Keratinocyte (primary cell): ENCODE results near the gene CECR2. TPM values are rescaled to one million over a fixed set of nuclear protein-coding genes. Genes with fewer than 3 reads are reported as not detected.

Source experiments
- DNase-seq: peaks from one replicate; pipeline ENCODE4 v3.0.0-alpha.2; 2011; ENCODE audit warnings: low read depth, missing footprints, low spot score
- FAIRE-seq: peaks from 2 replicates; lab custom pipeline; 2011; peaks lifted over from hg19 to GRCh38; lab: Jason Lieb, UNC
- H2AFZ ChIP-seq: 2 replicates; pipeline ENCODE4 v1.6.0; 2012; ENCODE audit warnings: low read length, control low read depth, inconsistent platforms; ENCODE audit not compliant: control insufficient read depth
- H3K27ac ChIP-seq: 2 replicates; pipeline ENCODE4 v1.5.1; 2011; ENCODE audit warnings: low read length; ENCODE audit not compliant: control insufficient read depth, insufficient read depth
- H3K27me3 ChIP-seq: 3 replicates; pipeline ENCODE4 v1.6.0; 2011; ENCODE audit warnings: low read length; ENCODE audit not compliant: control insufficient read depth, insufficient read depth; ENCODE audit errors: extremely low read depth
- H3K36me3 ChIP-seq, 2 experiments: 2 replicates in 1 of 2; 3 replicates in 1 of 2; pipeline ENCODE4 v1.5.1; 2011; ENCODE audit warnings: low read length in 2 of 2, mild to moderate bottlenecking in 1 of 2; ENCODE audit not compliant: control insufficient read depth in 2 of 2, insufficient read depth in 2 of 2; ENCODE audit errors: extremely low read depth in 1 of 2
- H3K4me1 ChIP-seq: 3 replicates; pipeline ENCODE4 v1.5.1; 2011; ENCODE audit warnings: low read length; ENCODE audit not compliant: control insufficient read depth, insufficient read depth; ENCODE audit errors: extremely low read depth
- H3K4me2 ChIP-seq: 3 replicates; pipeline ENCODE4 v1.6.0; 2011; ENCODE audit warnings: low read depth, low read length; ENCODE audit not compliant: control insufficient read depth, insufficient read depth; ENCODE audit errors: extremely low read depth
- H3K4me3 ChIP-seq, 3 experiments: fragments of 200-600 bp in 1 of 3; sonication (generic) in 1 of 3; 2 replicates in 2 of 3; 3 replicates in 1 of 3; pipeline ENCODE4 v1.5.1; 2011 to 2016; ENCODE audit warnings: low read length in 3 of 3, mild to moderate bottlenecking in 3 of 3, control low read depth in 2 of 3, inconsistent platforms in 1 of 3, low read depth in 1 of 3, mixed read lengths in 1 of 3, mixed run types in 1 of 3, moderate library complexity in 1 of 3; ENCODE audit not compliant: control insufficient read depth in 2 of 3, insufficient read depth in 2 of 3; ENCODE audit errors: extremely low read depth in 1 of 3
- H3K79me2 ChIP-seq: 2 replicates; pipeline ENCODE4 v1.6.0; 2012; ENCODE audit warnings: low read length; ENCODE audit not compliant: control insufficient read depth, insufficient read depth
- H3K9ac ChIP-seq: 3 replicates; pipeline ENCODE4 v1.6.0; 2011; ENCODE audit warnings: low read length; ENCODE audit not compliant: control insufficient read depth, insufficient read depth; ENCODE audit errors: extremely low read depth
- H3K9me1 ChIP-seq: 3 replicates; pipeline ENCODE4 v1.6.0; 2011; ENCODE audit warnings: low read length; ENCODE audit not compliant: control insufficient read depth, insufficient read depth; ENCODE audit errors: extremely low read depth
- H3K9me3 ChIP-seq: 2 replicates; pipeline ENCODE4 v1.5.1; 2012; ENCODE audit warnings: low read depth, low read length; ENCODE audit not compliant: control insufficient read depth
- H4K20me1 ChIP-seq: 3 replicates; pipeline ENCODE4 v1.6.0; 2011; ENCODE audit warnings: low read length; ENCODE audit not compliant: control insufficient read depth, insufficient read depth; ENCODE audit errors: extremely low read depth
- EZH2 ChIP-seq: IDR thresholded peaks from one replicate; pipeline ENCODE4 v1.6.1; 2012; ENCODE audit warnings: inconsistent platforms, mild to moderate bottlenecking, low read length, moderate library complexity
- dilution Hi-C: fragments of 300-500 bp; cut with MboI; formaldehyde crosslinking; loops from one replicate; pipeline ENCODE4 v1.7.0; 2020; ENCODE audit warnings: low sequenced_read_pairs; ENCODE audit not compliant: extremely low pct_ligation_motif_present
- polyA plus RNA-seq, 5 experiments: library from polyadenylated mRNA; depleted of rRNA in 3 of 5; stranded (reverse) in 3 of 5; stranded (forward) in 1 of 5; unstranded in 1 of 5; fragments of >200 nt; gene quantifications; 1 replicate in 1 of 5; 2 replicates in 3 of 5; 3 replicates in 1 of 5; pipeline versions ENCODE4 v1.2.1 to v1.2.3, GENCODE V29; 2011 to 2012; ENCODE audit warnings: missing spikeins in 2 of 5, low read depth in 1 of 5, low replicate concordance in 1 of 5
- TF ChIP-seq, protein P1 (sequence below), 3 experiments: IDR thresholded peaks in 1 of 3; conservative IDR thresholded peaks in 1 of 3; optimal IDR thresholded peaks in 1 of 3; 2 replicates in 2 of 3; 3 replicates in 1 of 3; pipeline versions ENCODE3 to v1.5.1; 2011; ENCODE audit warnings: low read length in 3 of 3, mild to moderate bottlenecking in 3 of 3, moderate library complexity in 2 of 3, control low read depth in 1 of 3, inconsistent platforms in 1 of 3; ENCODE audit not compliant: insufficient read depth in 2 of 3; ENCODE audit errors: extremely low read depth in 1 of 3

Gene CECR2
- polyA plus RNA-seq, 1 donor (not counting 4 experiments of a cell fraction or from before 2014, with no cell fraction given) = not detected

DNA sequence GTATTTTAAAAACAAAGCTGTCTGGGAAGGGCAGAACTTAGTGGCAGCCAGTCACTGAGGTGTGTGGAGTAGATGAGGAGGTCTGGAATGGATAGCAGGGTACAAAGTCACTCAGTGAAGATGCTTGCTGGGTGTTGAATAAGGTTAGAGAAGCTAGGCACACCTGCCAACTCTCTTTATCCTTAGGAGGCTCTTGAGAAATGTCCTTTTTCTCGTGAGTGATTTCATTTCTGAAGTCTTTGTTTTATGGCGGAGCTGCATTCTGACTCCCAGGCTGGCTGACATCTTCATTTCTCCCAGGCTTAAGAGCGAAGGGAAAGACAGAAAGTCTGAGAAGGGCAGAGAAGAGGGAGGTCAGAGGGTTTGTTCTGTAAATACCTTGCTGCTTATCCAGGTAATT is 31.0 kb downstream of the CECR2 start:
- TF ChIP-seq, protein P1, sequence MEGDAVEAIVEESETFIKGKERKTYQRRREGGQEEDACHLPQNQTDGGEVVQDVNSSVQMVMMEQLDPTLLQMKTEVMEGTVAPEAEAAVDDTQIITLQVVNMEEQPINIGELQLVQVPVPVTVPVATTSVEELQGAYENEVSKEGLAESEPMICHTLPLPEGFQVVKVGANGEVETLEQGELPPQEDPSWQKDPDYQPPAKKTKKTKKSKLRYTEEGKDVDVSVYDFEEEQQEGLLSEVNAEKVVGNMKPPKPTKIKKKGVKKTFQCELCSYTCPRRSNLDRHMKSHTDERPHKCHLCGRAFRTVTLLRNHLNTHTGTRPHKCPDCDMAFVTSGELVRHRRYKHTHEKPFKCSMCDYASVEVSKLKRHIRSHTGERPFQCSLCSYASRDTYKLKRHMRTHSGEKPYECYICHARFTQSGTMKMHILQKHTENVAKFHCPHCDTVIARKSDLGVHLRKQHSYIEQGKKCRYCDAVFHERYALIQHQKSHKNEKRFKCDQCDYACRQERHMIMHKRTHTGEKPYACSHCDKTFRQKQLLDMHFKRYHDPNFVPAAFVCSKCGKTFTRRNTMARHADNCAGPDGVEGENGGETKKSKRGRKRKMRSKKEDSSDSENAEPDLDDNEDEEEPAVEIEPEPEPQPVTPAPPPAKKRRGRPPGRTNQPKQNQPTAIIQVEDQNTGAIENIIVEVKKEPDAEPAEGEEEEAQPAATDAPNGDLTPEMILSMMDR (optimal IDR thresholded peaks at IDR 0.05 in 1 of 3, IDR thresholded peaks at IDR 0.05 in 1 of 3, conservative IDR thresholded peaks at IDR 0.05 in 1 of 3; ENCODE audit: extremely low read depth in 1 of 3, insufficient read depth in 2 of 3, low read length in 3 of 3) = no peak
- no peak for TF ChIP-seq EZH2
- H3K4me3 ChIP-seq = no peak overlapping the region

DNA sequence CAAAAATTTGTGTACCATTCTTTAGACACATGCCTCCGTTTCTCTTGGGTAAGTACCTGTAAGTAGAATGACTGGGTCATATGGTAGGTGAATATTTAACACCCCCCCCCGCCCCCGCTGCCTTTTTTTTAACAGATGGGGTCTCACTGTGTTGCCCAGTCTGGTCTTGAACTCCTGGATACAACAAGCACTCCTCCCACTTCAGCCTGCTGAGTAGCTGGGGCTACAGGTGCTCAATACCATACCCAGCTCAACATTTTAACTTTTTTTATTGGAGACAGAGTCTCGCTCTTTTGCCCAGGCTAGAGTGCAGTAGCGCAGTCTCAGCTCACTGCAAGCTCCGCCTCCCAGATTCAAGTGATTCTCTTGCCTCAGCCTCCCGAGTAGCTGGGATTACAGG is 32.5 kb downstream of the CECR2 start:
- H3K36me3 ChIP-seq = no peaks in the 10 kb centered on the region
- H3K27me3 ChIP-seq = no peaks in the 10 kb centered on the region
- H3K27ac ChIP-seq = no peak overlapping the region
- FAIRE-seq = no peak
- no peaks in the 10 kb centered on the region for H4K20me1 ChIP-seq
- H3K9me3 ChIP-seq = no peaks in the 10 kb centered on the region
- no peak overlapping the region for H3K4me2 ChIP-seq
- dilution Hi-C loops = no loop called here
- no peak overlapping the region for H2AFZ ChIP-seq
- no peak for DNase-seq
- H3K79me2 ChIP-seq = no peaks in the 10 kb centered on the region
- no peaks in the 10 kb centered on the region for H3K9me1 ChIP-seq
- no peak overlapping the region for H3K4me3 ChIP-seq
- no peak for TF ChIP-seq EZH2
- TF ChIP-seq, protein P1 (optimal IDR thresholded peaks at IDR 0.05 in 1 of 3, IDR thresholded peaks at IDR 0.05 in 1 of 3, conservative IDR thresholded peaks at IDR 0.05 in 1 of 3; ENCODE audit: extremely low read depth in 1 of 3, insufficient read depth in 2 of 3, low read length in 3 of 3) = no peak
- no peak overlapping the region for H3K9ac ChIP-seq
- H3K4me1 ChIP-seq = no peaks in the 10 kb centered on the region

More for the DNA sequence above, 31.0 kb downstream of the CECR2 start:
- Histone ChIP-seq H3K27ac (no peak overlapping the region), H2AFZ (no peak overlapping the region), H4K20me1 (no peaks in the 10 kb centered on the region), H3K79me2 (no peaks in the 10 kb centered on the region), H3K4me2 (no peak overlapping the region), H3K9me1 (no peaks in the 10 kb centered on the region), H3K4me1 (no peaks in the 10 kb centered on the region), H3K9ac (no peak overlapping the region), H3K9me3 (no peaks in the 10 kb centered on the region), H3K36me3 (no peaks in the 10 kb centered on the region), H3K27me3 (no peaks in the 10 kb centered on the region)
- dilution Hi-C loops = no loop called here
- no peak for DNase-seq
- no peak for FAIRE-seq
